Rectal smooth muscle tissue (tissue), 1 donor: ENCODE results near the gene FLT4.

Experiments used
- H3K27ac ChIP-seq: one replicate; pipeline ENCODE4 v1.7.0; 2013; ENCODE audit warnings: low read depth, low read length, inconsistent platforms
- H3K27me3 ChIP-seq: one replicate; pipeline ENCODE4 v1.7.0; 2013; ENCODE audit warnings: low read length; ENCODE audit not compliant: control insufficient read depth, insufficient read depth
- H3K36me3 ChIP-seq: one replicate; pipeline ENCODE4 v1.7.0; 2013; ENCODE audit warnings: low read length; ENCODE audit not compliant: control insufficient read depth, insufficient read depth
- H3K4me1 ChIP-seq: one replicate; pipeline ENCODE4 v1.7.0; 2013; ENCODE audit warnings: low read length; ENCODE audit not compliant: control insufficient read depth, insufficient read depth
- H3K4me3 ChIP-seq: one replicate; pipeline ENCODE4 v1.7.0; 2013; ENCODE audit warnings: low read length
- H3K9ac ChIP-seq: one replicate; pipeline ENCODE4 v1.7.0; 2013; ENCODE audit warnings: low read length

FLT4 gene

GRCh38 chr5:180603076-180603594 is 46.3 kb downstream of the FLT4 start:
- H3K36me3 ChIP-seq = no peaks in the 10 kb centered on the region
- no peak overlapping the region for H3K4me3 ChIP-seq
- no peaks in the 10 kb centered on the region for H3K27me3 ChIP-seq
- no peak overlapping the region for H3K27ac ChIP-seq
- H3K4me1 ChIP-seq = no peaks in the 10 kb centered on the region
- no peak overlapping the region for H3K9ac ChIP-seq

- no peaks in the 10 kb centered on the region for H3K27me3 ChIP-seq
- H3K9ac ChIP-seq = no peak overlapping the region
- H3K36me3 ChIP-seq = no peaks in the 10 kb centered on the region
- no peaks in the 10 kb centered on the region for H3K4me1 ChIP-seq
- no peak overlapping the region for H3K4me3 ChIP-seq
- H3K27ac ChIP-seq = no peak overlapping the region
Observed at GRCh38 chr5:180602481-180603075, 46.8 kb downstream of the FLT4 start.

DNA sequence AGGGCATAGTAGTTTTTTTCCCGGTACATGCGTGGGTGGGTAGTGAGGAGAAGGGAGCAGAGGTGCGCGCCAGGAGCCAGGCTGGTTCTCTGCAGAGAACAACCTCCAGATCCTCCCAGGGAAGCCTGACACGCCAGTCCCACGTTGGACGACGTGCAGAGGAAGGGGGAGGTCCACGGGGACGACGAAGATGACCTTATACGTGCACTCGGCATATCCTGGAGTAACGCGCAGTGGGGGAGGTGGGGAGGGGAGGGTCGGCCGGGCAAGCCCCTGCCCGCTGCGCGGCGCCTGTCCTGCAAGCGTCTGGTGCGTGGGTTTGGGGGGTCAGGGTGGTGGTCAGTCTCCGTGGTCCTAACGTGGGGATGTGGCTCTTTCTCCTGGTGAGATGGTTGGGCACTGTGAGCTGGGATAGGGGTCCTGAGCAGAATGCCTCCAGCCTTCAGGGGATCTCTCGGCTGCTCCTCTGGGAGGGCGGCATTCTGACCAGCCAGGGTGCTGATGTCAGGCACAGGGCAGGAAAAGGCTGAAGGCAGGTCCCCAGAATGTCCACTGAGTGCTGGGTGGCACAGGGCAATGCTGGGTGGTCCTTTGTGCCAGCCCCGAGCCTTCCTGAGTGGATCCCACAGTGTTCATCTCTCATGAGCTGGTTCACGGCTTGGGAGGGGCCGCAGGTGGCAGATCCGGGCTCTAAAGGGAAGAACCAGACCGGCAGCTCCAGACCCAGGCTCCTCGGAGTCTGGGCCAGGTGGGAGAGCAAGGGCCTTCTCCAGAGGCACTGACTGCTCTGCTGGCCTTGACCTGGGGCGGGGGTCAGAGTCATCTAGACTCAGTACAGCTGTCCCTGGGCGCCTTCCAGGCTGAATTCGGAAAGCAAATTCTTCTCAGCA is 47.6 kb downstream of the FLT4 start:
- H3K4me1 ChIP-seq = no peaks in the 10 kb centered on the region

DNA sequence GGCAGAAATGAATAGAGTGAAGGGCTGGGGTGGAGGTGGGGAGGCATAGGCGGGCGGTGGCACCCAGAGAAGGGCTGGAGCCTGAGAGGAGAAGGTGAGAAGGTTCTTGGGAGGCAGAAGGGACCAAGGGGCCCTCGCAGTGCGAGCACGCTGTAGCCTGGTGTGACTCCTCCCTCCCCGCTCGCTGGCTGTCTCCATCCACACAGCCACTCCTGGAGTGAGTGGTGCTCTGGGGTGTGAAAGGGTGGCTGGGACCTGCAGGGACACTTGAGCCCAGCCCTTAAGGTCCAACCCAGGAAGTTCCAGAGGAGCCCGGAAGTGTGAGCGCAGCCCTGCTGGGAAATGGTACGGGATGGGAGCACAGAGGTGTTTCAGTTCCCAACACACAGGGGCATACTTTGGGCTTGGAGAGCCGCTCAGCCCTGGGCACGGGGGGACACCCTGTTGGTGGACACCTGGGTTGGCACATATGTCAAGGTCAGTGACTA is 48.8 kb downstream of the FLT4 start:
- H3K27ac ChIP-seq = no peak overlapping the region
- no peaks in the 10 kb centered on the region for H3K27me3 ChIP-seq
- H3K4me1 ChIP-seq = no peaks in the 10 kb centered on the region
- H3K9ac ChIP-seq = no peak overlapping the region
- H3K4me3 ChIP-seq = no peak overlapping the region
- no peaks in the 10 kb centered on the region for H3K36me3 ChIP-seq

More for the DNA sequence above, 47.6 kb downstream of the FLT4 start:
- Histone ChIP-seq H3K27ac (no peak overlapping the region), H3K27me3 (no peaks in the 10 kb centered on the region), H3K36me3 (no peaks in the 10 kb centered on the region), H3K4me3 (no peak overlapping the region), H3K9ac (no peak overlapping the region)

- Histone ChIP-seq H3K4me3 (no peak overlapping the region), H3K27ac (no peak overlapping the region), H3K36me3 (no peaks in the 10 kb centered on the region), H3K27me3 (no peaks in the 10 kb centered on the region), H3K4me1 (no peaks in the 10 kb centered on the region), H3K9ac (no peak overlapping the region)
Observed at GRCh38 chr5:180599981-180600553, 49.3 kb downstream of the FLT4 start.

DNA sequence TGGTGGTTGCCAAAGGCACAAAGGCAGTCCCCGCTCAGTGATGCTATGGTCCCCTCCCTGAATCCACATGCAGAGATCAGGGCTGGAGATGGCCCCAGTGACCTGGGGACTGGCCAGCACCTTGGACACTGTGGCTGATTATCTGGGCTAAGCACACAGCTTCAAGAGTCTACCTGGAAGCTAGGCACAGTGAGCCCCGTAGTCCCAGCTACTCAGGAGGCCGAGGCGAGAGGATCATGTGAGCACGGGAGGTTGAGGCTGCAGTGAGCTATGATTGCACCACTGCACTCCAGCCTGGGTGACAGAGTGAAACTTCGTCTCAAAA is 49.8 kb downstream of the FLT4 start:
- Histone ChIP-seq H3K4me3 (no peak overlapping the region), H3K4me1 (no peaks in the 10 kb centered on the region), H3K27ac (no peak overlapping the region), H3K27me3 (no peaks in the 10 kb centered on the region), H3K36me3 (no peaks in the 10 kb centered on the region), H3K9ac (no peak overlapping the region)

- Histone ChIP-seq H3K27ac (no peak overlapping the region), H3K4me1 (no peaks in the 10 kb centered on the region), H3K9ac (no peak overlapping the region), H3K4me3 (no peak overlapping the region), H3K27me3 (no peaks in the 10 kb centered on the region), H3K36me3 (no peaks in the 10 kb centered on the region)
Observed at GRCh38 chr5:180598797-180599589, 50.4 kb downstream of the FLT4 start.

DNA sequence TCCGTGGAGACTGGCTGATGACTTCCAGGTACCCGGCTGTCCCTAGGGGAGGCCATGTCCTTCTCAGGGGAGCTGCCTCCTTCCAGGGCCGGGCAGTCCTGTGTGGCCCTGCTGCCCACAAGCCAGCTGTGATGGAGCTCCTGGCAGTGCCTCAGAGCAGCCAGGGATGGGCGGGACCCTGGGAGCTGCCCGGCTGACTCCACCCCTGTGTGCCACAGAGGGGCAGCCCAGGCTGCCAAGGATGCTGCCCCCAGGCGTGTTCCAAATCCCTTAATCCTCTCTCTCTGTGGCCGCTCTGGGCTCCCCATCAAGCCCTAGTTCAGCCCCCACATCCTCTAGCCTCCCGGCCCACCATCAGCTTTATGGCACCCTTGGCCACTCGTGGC is 51.1 kb downstream of the FLT4 start:
- H3K27me3 ChIP-seq = peaks cover 2% of the 10 kb centered on the region
- H3K4me3 ChIP-seq = no peak overlapping the region
- H3K4me1 ChIP-seq = no peaks in the 10 kb centered on the region
- no peaks in the 10 kb centered on the region for H3K36me3 ChIP-seq
- H3K27ac ChIP-seq = no peak overlapping the region
- H3K9ac ChIP-seq = no peak overlapping the region

DNA sequence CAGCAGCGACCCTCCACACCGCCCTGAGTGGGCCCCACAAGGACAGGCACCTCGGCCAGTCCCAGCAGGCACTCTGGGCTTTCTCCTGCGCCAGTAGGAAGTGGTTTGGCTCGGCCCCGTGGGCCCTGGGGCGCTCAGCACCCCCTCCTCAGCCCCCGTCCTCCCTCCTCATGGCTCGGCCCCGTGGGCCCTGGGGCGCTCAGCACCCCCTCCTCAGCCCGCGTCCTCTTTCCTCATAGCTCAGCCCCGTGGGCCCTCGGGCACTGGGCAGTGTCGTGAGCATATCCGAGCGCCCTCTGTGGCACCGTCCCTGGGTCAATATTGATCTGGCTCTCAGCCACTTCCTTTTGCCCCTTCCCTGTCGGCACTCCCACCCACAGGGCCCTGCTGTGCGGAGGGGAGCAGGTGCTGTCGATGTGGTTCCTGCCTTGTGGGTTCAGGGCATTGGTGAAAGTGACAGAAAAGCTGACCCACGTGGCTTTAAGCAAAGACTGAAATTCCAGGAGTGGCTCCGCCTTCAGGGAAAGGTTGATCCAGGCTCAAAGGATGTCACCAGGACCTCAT is 52.6 kb downstream of the FLT4 start:
- H3K4me3 ChIP-seq = no peak overlapping the region
- H3K27ac ChIP-seq = no peak overlapping the region
- H3K4me1 ChIP-seq = no peaks in the 10 kb centered on the region
- no peak overlapping the region for H3K9ac ChIP-seq
- H3K36me3 ChIP-seq = no peaks in the 10 kb centered on the region
- H3K27me3 ChIP-seq = peaks cover 10% of the 10 kb centered on the region

DNA sequence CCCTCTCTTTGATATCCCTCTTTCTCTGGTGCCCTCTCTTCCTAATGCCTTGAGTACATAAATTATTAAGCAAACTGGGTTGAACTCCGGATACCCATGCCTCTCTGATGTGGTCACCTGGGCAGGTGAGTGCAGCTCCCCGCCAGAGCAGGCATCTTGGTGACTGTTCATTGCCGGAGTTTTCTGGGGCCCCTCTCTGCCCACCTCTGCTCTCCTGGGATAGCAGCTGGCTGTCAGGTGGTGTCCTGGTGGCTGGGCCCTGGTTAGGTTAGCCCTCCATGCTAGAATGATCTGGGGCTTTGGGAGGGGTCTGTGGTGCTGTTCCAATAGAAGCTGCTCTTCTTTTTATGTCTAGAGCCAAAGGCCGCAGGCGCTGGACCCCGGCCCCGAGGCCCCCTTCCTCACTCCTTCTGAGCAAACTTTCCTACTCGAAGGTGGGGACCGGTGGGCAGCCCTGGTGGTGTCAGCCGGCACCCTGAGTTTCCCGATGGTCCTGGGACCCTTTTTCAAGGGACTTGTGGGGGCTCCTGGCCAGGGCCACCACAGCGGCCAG is 53.2 kb downstream of the FLT4 start:
- no peak overlapping the region for H3K9ac ChIP-seq
- H3K27ac ChIP-seq = no peak overlapping the region
- no peak overlapping the region for H3K4me3 ChIP-seq
- no peaks in the 10 kb centered on the region for H3K36me3 ChIP-seq
- H3K27me3 ChIP-seq = peaks cover 10% of the 10 kb centered on the region
- no peaks in the 10 kb centered on the region for H3K4me1 ChIP-seq

GRCh38 chr5:180595381-180596114 is 53.9 kb downstream of the FLT4 start:
- H3K4me1 ChIP-seq = no peaks in the 10 kb centered on the region
- no peak overlapping the region for H3K27ac ChIP-seq
- H3K27me3 ChIP-seq = peaks cover 15% of the 10 kb centered on the region
- no peak overlapping the region for H3K4me3 ChIP-seq
- H3K36me3 ChIP-seq = no peaks in the 10 kb centered on the region
- no peak overlapping the region for H3K9ac ChIP-seq
